Right lobe of liver (tissue), 6 donors: ENCODE data around the gene CUBN. TPM values are rescaled to one million over a fixed set of nuclear protein-coding genes. Genes with fewer than 3 reads are reported as not detected.

Source experiments
- ATAC-seq, 4 donors: fragments of 200-7000 bp; cut with Tn5 transposase; one replicate each; pipeline ENCODE4 v1.9.1; 2020; ENCODE audit warnings: mild to moderate bottlenecking in 4 of 4, moderate library complexity in 4 of 4
- DNase-seq, 3 donors: peaks; one replicate each; pipeline ENCODE4 v3.0.0-alpha.2; 2020
- H3K27ac ChIP-seq, 3 donors: fragments of 200-600 bp; one replicate each; pipeline ENCODE4 v1.8.0; 2022
- H3K27me3 ChIP-seq, 2 donors: fragments of 200-600 bp; one replicate each; pipeline ENCODE4 v1.8.0; 2022
- H3K36me3 ChIP-seq, 4 donors: fragments of 200-600 bp; sonication (generic) in 1 of 4; one replicate each; pipeline versions ENCODE4 v1.5.1 to v1.8.0; 2017 to 2022; ENCODE audit warnings: control low read depth in 1 of 4
- H3K4me1 ChIP-seq, 4 donors: fragments of 200-600 bp; sonication (generic) in 1 of 4; one replicate each; pipeline versions ENCODE4 v1.5.1 to v1.8.0; 2017 to 2022; ENCODE audit warnings: control low read depth in 1 of 4
- H3K4me3 ChIP-seq, 3 donors: fragments of 200-600 bp; one replicate each; pipeline ENCODE4 v1.8.0; 2022
- H3K9me3 ChIP-seq, 4 donors: fragments of 200-600 bp; sonication (generic) in 1 of 4; one replicate each; pipeline versions ENCODE4 v1.5.1 to v1.8.0; 2017 to 2022; ENCODE audit warnings: control low read depth in 1 of 4
- POLR2A ChIP-seq: fragments of 450-650 bp; IDR thresholded peaks from one replicate; pipeline ENCODE4 v1.6.1; 2017; ENCODE audit warnings: antibody characterized with exemption, mild to moderate bottlenecking
- WGBS: methylation state at CpG from one replicate; pipeline ENCODE4 v1.1.6; 2018; ENCODE audit warnings: low coverage, low lambda C conversion rate; ENCODE audit not compliant: insufficient coverage; ENCODE audit errors: missing lambda C conversion rate; 5-methylcytosine and 5-hydroxymethylcytosine counted together
- intact Hi-C, 2 donors: fragments of 100-400 bp; cut with DNase I; formaldehyde crosslinking; loops; one replicate each; pipeline versions ENCODE4 v1.11.2 to v1.14.1; 2022
- total RNA-seq, 6 experiments: library from RNA; depleted of rRNA in 2 of 6; stranded (reverse); fragments of >200 nt in 2 of 6; fragmentation: NEBNext Ultra II Directional in 3 of 6; extraction: Animal tissue kit (Norgen Biotek cat#: 25700) in 3 of 6; gene quantifications; one replicate each; pipeline versions ENCODE4 v1.1.0 to v1.2.4, GENCODE V29; 2016 to 2023
- TF ChIP-seq, protein P1 (sequence below), 4 donors: fragments of 200-600 bp in 3 of 4; fragments of 450-650 bp in 1 of 4; IDR thresholded peaks; one replicate each; pipeline versions ENCODE4 v1.5.1 to v1.8.0; 2016 to 2022; ENCODE audit warnings: antibody characterized with exemption in 4 of 4, mild to moderate bottlenecking in 2 of 4
- donor health status: DM: no; HTN: yes; CAD: no.
- donor health status: DM: no; HTN: no; CAD: no.
- donor health status: DM: no; HTN: no; CAD: no.
- donor health status: DM: no; HTN: yes; CAD: no.
- donor health status: DM: no; HTN: yes; CAD: no.

CUBN gene
- total RNA-seq, 6 experiments from 2014 or later: 0.07 to 0.74 (median 0.27) TPM

DNA sequence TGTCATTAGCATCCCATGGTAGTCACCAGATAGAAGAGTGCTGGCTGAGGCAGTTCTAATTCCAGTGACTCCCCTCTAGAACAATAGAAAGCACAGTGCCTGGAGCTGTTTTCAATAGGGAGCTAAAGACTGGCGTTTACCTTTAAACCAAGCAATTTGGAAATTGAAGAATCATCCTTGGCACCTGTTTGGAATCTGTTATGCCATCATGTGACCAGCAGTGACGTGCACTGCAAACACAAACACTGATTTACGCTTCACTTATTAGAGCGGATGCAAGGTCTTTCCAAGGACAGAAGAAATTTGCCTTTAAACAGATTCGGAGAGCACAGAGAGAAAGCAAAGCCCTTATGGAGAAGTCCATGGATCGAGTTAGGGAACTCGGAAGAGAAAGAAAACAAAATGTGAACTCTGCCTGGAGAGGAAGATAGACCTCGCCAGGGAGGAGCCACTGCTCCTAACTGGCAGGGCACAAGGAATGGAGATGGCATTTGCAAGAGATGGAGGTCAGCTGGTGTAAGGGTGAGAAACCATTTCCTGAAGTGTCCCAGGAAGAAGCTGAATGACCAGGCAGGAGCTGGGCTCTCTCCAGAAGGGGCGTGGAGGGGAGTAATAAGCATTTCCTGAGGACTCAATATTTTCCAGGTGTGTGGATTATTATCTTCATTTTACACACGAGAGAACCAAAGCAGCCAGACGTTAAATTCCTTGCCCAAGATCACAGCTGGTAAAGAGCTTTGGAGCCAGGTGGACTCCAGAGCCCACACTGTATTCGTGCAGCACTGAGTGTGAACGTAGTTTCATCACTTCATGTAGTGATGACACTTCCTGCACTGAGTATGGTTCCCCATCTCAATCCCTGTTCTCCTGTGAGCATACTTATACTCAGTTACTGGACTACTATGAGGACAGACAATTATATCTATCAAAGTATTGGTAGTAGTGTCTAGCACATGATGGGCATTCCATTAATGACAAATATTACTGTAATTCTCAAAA, 97.7 kb downstream of the CUBN start:
- Histone ChIP-seq H3K9me3 (no peaks in the 10 kb centered on the region), H3K4me3 (no peak overlapping the region), H3K27me3 (no peaks in the 10 kb centered on the region), H3K36me3 (no peaks in the 10 kb centered on the region), H3K4me1 (peaks cover 0 to 4% (median 0%) of the 10 kb centered on the region in 4 donors), H3K27ac (no peak overlapping the region)
- 69% methylated on average over 13 of the region's 13 CpGs for WGBS
- peak in 2 of 4 donors; percentile 40 to 44 for ATAC-seq
- TF ChIP-seq, protein P1, sequence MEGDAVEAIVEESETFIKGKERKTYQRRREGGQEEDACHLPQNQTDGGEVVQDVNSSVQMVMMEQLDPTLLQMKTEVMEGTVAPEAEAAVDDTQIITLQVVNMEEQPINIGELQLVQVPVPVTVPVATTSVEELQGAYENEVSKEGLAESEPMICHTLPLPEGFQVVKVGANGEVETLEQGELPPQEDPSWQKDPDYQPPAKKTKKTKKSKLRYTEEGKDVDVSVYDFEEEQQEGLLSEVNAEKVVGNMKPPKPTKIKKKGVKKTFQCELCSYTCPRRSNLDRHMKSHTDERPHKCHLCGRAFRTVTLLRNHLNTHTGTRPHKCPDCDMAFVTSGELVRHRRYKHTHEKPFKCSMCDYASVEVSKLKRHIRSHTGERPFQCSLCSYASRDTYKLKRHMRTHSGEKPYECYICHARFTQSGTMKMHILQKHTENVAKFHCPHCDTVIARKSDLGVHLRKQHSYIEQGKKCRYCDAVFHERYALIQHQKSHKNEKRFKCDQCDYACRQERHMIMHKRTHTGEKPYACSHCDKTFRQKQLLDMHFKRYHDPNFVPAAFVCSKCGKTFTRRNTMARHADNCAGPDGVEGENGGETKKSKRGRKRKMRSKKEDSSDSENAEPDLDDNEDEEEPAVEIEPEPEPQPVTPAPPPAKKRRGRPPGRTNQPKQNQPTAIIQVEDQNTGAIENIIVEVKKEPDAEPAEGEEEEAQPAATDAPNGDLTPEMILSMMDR (IDR thresholded peaks at IDR 0.05): no peak
- TF ChIP-seq POLR2A: no peak
- intact Hi-C loops: no loop called here
- no peak for DNase-seq

GRCh38 chr10:17029581-17030271, 99.9 kb downstream of the CUBN start:
- Histone ChIP-seq H3K4me3 (no peak overlapping the region), H3K27ac (peak overlapping the region in 1 of 3 donors; percentile 56), H3K4me1 (peaks cover 0 to 4% (median 0%) of the 10 kb centered on the region in 4 donors), H3K36me3 (no peaks in the 10 kb centered on the region), H3K27me3 (no peaks in the 10 kb centered on the region), H3K9me3 (no peaks in the 10 kb centered on the region)
- DNase-seq (peak in 2 of 3 donors; percentile 39 to 55), ATAC-seq (peak; percentile 76 to 83 (median 81))
- intact Hi-C loops: no loop called here
- WGBS: 46% methylated on average over 8 of the region's 9 CpGs
- TF ChIP-seq, protein P1 (IDR thresholded peaks at IDR 0.05): no peak
- no peak for TF ChIP-seq POLR2A

DNA sequence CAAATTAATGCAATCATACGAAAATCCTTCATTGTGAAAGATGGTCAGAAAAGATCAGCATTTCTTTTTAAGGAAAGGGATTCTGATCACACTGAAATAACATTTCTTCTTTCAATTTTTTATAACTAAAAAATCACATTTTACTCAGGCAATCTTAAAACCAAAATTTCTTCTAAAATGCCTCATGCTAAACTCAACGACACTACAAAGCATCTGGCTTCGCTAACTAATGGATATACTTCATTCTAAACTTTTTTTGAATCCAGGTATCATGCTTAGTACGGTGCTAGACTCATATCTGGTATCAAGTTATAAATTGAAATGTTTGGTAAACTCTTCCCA, 100.4 kb downstream of the CUBN start:
- no peaks in the 10 kb centered on the region for H3K27me3 ChIP-seq
- peak overlapping the region in 1 of 3 donors; percentile 56 for H3K27ac ChIP-seq
- no peak for DNase-seq
- peaks cover 0 to 4% (median 0%) of the 10 kb centered on the region in 4 donors for H3K4me1 ChIP-seq
- no peaks in the 10 kb centered on the region for H3K36me3 ChIP-seq
- no peak overlapping the region for H3K4me3 ChIP-seq
- H3K9me3 ChIP-seq: no peaks in the 10 kb centered on the region
- no peak for ATAC-seq
- intact Hi-C loops: no loop called here
- 32% methylated on average over 4 of the region's 4 CpGs for WGBS
- TF ChIP-seq POLR2A: no peak
- TF ChIP-seq, protein P1 (IDR thresholded peaks at IDR 0.05): no peak

DNA sequence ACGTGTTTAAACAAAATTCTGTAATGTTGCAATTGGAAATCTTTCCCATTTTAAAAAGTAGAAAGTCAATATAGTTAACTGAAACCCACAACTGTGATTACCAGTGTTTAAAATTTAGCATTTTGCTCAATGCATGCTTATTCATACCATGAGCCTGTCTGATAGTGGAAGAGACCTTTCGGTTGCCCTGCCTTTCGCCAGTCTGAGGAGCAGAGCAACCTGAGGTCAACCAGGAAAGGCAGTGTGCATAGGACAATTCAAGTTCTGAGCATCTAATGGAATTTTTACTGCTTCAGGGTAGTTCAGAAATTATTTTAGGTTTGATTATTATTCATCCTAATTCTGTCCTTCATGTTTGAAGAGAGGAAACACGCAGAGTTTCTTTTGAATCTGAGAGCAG, 100.8 kb downstream of the CUBN start:
- Histone ChIP-seq H3K27me3 (no peaks in the 10 kb centered on the region), H3K9me3 (no peaks in the 10 kb centered on the region), H3K4me3 (no peak overlapping the region), H3K36me3 (no peaks in the 10 kb centered on the region), H3K27ac (peak overlapping the region in 1 of 3 donors; percentile 56), H3K4me1 (peaks cover 0 to 4% (median 0%) of the 10 kb centered on the region in 4 donors)
- DNase-seq: no peak
- WGBS: 40% methylated on average over 4 of the region's 4 CpGs
- TF ChIP-seq POLR2A: no peak
- TF ChIP-seq, protein P1 (IDR thresholded peaks at IDR 0.05): no peak
- intact Hi-C loops: no loop called here
- ATAC-seq: no peak
